ENCODE measurements around the gene AMOTL1.

- TF ChIP-seq CTCF (conservative IDR thresholded peaks at IDR 0.05) (no peak), ZFX (IDR thresholded peaks at IDR 0.05) (no peak)
These were observed 39.0 kb upstream of the AMOTL1 start for GRCh38 chr11:94728966-94729751.
